SHP77 treated with DMSO at 0.1 percent for 48 hours (cell line): ENCODE data around the gene TMEM178B.
"Not testable (repeated sequence)": the region's sequence is repeated elsewhere in the genome, so short reads cannot be mapped to it uniquely, and the experiment has no call there.

ENCODE experiments used
- DNase-seq: peaks from one replicate; lab custom pipeline; 2025; lab: John Stamatoyannopoulos, UW

TMEM178B gene

GRCh38 chr7:141073641-141074161, at the start of gene TMEM178B:
Gene TMEM178B (plus strand): TSS chr7:141074064.
- DNase-seq = no peak

- DNase-seq = no peak
Measured at GRCh38 chr7:141024668-141025067, 49.2 kb upstream of the TMEM178B start.

GRCh38 chr7:141027043-141027442, 46.8 kb upstream of the TMEM178B start:
- no peak for DNase-seq

GRCh38 chr7:141028767-141029166, 45.1 kb upstream of the TMEM178B start:
- no peak for DNase-seq

- DNase-seq = not testable (repeated sequence)
Measured at GRCh38 chr7:141032539-141033323, 41.1 kb upstream of the TMEM178B start.

GRCh38 chr7:141038100-141038499, 35.8 kb upstream of the TMEM178B start:
- not testable (repeated sequence) for DNase-seq

- no peak for DNase-seq
Measured at GRCh38 chr7:141039376-141039775, 34.5 kb upstream of the TMEM178B start.

- no peak for DNase-seq
Measured at GRCh38 chr7:141042222-141043193, 31.4 kb upstream of the TMEM178B start.

GRCh38 chr7:141043616-141044015, 30.2 kb upstream of the TMEM178B start:
- no peak for DNase-seq

GRCh38 chr7:141045126-141045841, 28.6 kb upstream of the TMEM178B start:
- DNase-seq = no peak

GRCh38 chr7:141045842-141046620, 27.8 kb upstream of the TMEM178B start:
- DNase-seq = no peak

GRCh38 chr7:141053626-141054025, 20.2 kb upstream of the TMEM178B start:
- peak; percentile 13 for DNase-seq

- no peak for DNase-seq
Measured at GRCh38 chr7:141055146-141055545, 18.7 kb upstream of the TMEM178B start.

GRCh38 chr7:141057788-141058187, 16.1 kb upstream of the TMEM178B start:
- DNase-seq = no peak

GRCh38 chr7:141067856-141068255, 6.0 kb upstream of the TMEM178B start:
- not testable (repeated sequence) for DNase-seq

GRCh38 chr7:141071260-141071854, 2.5 kb upstream of the TMEM178B start:
- peak; percentile 76 for DNase-seq

- DNase-seq = no peak
Measured at GRCh38 chr7:141071855-141072547, 1.9 kb upstream of the TMEM178B start.

GRCh38 chr7:141072548-141073172, 1.2 kb upstream of the TMEM178B start:
- peak; percentile 32 for DNase-seq

GRCh38 chr7:141073173-141073640, 657 bp upstream of the TMEM178B start:
- no peak for DNase-seq
